Endothelial cell of umbilical vein (primary cell): ENCODE measurements around the gene GAK. TPM values are rescaled to one million over a fixed set of nuclear protein-coding genes. Genes with fewer than 3 reads are reported as not detected.
A peak's percentile ranks its signal among the peaks of the same experiment; 100 is the strongest.

ENCODE experiments used
- BruUV-seq: library from RNA; stranded (reverse); fragments of 400-500 nt; replicated peaks from 2 replicates; lab custom pipeline; 2021; lab: Mats Ljungman, UMichigan
- CTCF ChIA-PET: fragments of 300-600, 350-600 bp; sonication (Branson Sonifier 250); formaldehyde crosslinking; loops from one replicate; lab custom pipeline; 2021; ENCODE audit warnings: antibody characterized with exemption, inconsistent platforms; lab: Charles Lee
- POLR2A ChIA-PET: fragments of 300-600, 350-600 bp; sonication (Branson Sonifier 250); formaldehyde crosslinking; loops from one replicate; lab custom pipeline; 2021; ENCODE audit warnings: antibody characterized with exemption, inconsistent platforms; lab: Charles Lee
- DNase-seq: peaks from one replicate; pipeline ENCODE4 v3.0.0-alpha.2; 2011; ENCODE audit warnings: low read depth, low spot score
- FAIRE-seq: peaks from 2 replicates; lab custom pipeline; 2011; peaks lifted over from hg19 to GRCh38; lab: Jason Lieb, UNC
- H2AFZ ChIP-seq: 2 replicates; pipeline ENCODE4 v1.6.0; 2012; ENCODE audit warnings: low read depth, low read length, control low read depth, inconsistent platforms
- H3K27ac ChIP-seq: 2 replicates; pipeline ENCODE4 v1.5.1; 2011; ENCODE audit warnings: low read depth, mild to moderate bottlenecking, control low read depth, low read length, moderate library complexity; ENCODE audit not compliant: insufficient read depth
- H3K27me3 ChIP-seq, 2 experiments: 2 replicates each; pipeline versions ENCODE4 v1.6.0 to v1.6.1; 2011; ENCODE audit warnings: low read length in 2 of 2, mixed read lengths in 1 of 2; ENCODE audit not compliant: control insufficient read depth in 2 of 2, insufficient read depth in 2 of 2
- H3K36me3 ChIP-seq, 2 experiments: 2 replicates in 1 of 2; 3 replicates in 1 of 2; pipeline ENCODE4 v1.5.1; 2011; ENCODE audit warnings: low read length in 2 of 2, mild to moderate bottlenecking in 1 of 2, moderate library complexity in 1 of 2; ENCODE audit not compliant: control insufficient read depth in 2 of 2, insufficient read depth in 2 of 2; ENCODE audit errors: extremely low read depth in 1 of 2
- H3K4me1 ChIP-seq: 3 replicates; pipeline ENCODE4 v1.5.1; 2011; ENCODE audit warnings: mild to moderate bottlenecking, low read length; ENCODE audit not compliant: control insufficient read depth, insufficient read depth; ENCODE audit errors: extremely low read depth
- H3K4me2 ChIP-seq: 2 replicates; pipeline ENCODE4 v1.6.1; 2011; ENCODE audit warnings: low read length, control low read depth, mixed read lengths; ENCODE audit not compliant: insufficient read depth
- H3K4me3 ChIP-seq, 3 experiments: fragments of 200-600 bp in 1 of 3; sonication (generic), shearing (Covaris generic) in 1 of 3; replicated peaks in 1 of 3; 2 replicates each; pipeline ENCODE4 v1.5.1; 2011 to 2016; ENCODE audit warnings: control low read depth in 3 of 3, low read length in 3 of 3, mild to moderate bottlenecking in 2 of 3, inconsistent platforms in 1 of 3, low read depth in 1 of 3, moderate library complexity in 1 of 3; ENCODE audit not compliant: insufficient read depth in 1 of 3
- H3K79me2 ChIP-seq: 2 replicates; pipeline ENCODE4 v1.6.0; 2012; ENCODE audit warnings: low read length, inconsistent platforms; ENCODE audit not compliant: control insufficient read depth, insufficient read depth
- H3K9ac ChIP-seq: replicated peaks from 2 replicates; pipeline ENCODE3; 2011; ENCODE audit warnings: low read length, control low read depth; ENCODE audit not compliant: insufficient read depth; ENCODE audit errors: extremely low read depth
- H3K9me1 ChIP-seq: replicated peaks from 3 replicates; pipeline ENCODE4 v1.6.0; 2011; ENCODE audit warnings: mild to moderate bottlenecking, low read length; ENCODE audit not compliant: control insufficient read depth, insufficient read depth; ENCODE audit errors: extremely low read depth
- H3K9me3 ChIP-seq: replicated peaks from 2 replicates; pipeline ENCODE4 v1.5.1; 2012; ENCODE audit warnings: low read length, inconsistent platforms; ENCODE audit not compliant: control insufficient read depth, insufficient read depth
- H4K20me1 ChIP-seq: replicated peaks from 2 replicates; pipeline ENCODE3; 2011; ENCODE audit warnings: mild to moderate bottlenecking, low read length; ENCODE audit not compliant: control insufficient read depth, insufficient read depth; ENCODE audit errors: extremely low read depth
- CTCF ChIP-seq, 2 donors: IDR thresholded peaks; 1 replicate in 1 of 2; 2 replicates in 1 of 2; pipeline ENCODE4 v1.5.1; 2011; ENCODE audit warnings: low read length in 2 of 2, mild to moderate bottlenecking in 2 of 2, moderate library complexity in 2 of 2, control low read depth in 1 of 2, inconsistent platforms in 1 of 2, low read depth in 1 of 2; ENCODE audit not compliant: insufficient read depth in 1 of 2; ENCODE audit errors: extremely low read depth in 1 of 2
- EZH2 ChIP-seq: IDR thresholded peaks from 2 replicates; pipeline ENCODE4 v1.6.1; 2012; ENCODE audit warnings: borderline replicate concordance, low read depth, mild to moderate bottlenecking, moderate library complexity, low read length, inconsistent platforms; ENCODE audit not compliant: severe bottlenecking
- FOS ChIP-seq: IDR thresholded peaks from 2 replicates; pipeline ENCODE4 v1.6.1; 2011; ENCODE audit warnings: mild to moderate bottlenecking, low read length, moderate library complexity, borderline replicate concordance; ENCODE audit not compliant: insufficient read depth
- GATA2 ChIP-seq: IDR thresholded peaks from 2 replicates; pipeline ENCODE4 v1.7.0; 2011; ENCODE audit warnings: low read depth, mild to moderate bottlenecking, moderate library complexity, mixed read lengths, low read length; ENCODE audit not compliant: insufficient read length, insufficient read depth
- JUN ChIP-seq: IDR thresholded peaks from 2 replicates; pipeline ENCODE4 v1.6.1; 2011; ENCODE audit warnings: borderline replicate concordance, low read depth; ENCODE audit not compliant: insufficient read length, insufficient read depth
- MYC ChIP-seq: IDR thresholded peaks from one replicate; pipeline ENCODE4 v1.6.1; 2011; ENCODE audit warnings: mild to moderate bottlenecking, low read depth, low read length
- POLR2A ChIP-seq: IDR thresholded peaks from 2 replicates; pipeline ENCODE4 v1.6.1; 2012; ENCODE audit warnings: low read depth, mild to moderate bottlenecking, control low read depth, low read length
- POLR2AphosphoS5 ChIP-seq: IDR thresholded peaks from 2 replicates; pipeline ENCODE4 v1.6.1; 2012; ENCODE audit warnings: low read depth, mild to moderate bottlenecking, control low read depth, low read length, moderate library complexity; ENCODE audit not compliant: insufficient read depth
- dilution Hi-C: fragments of 300-500 bp; cut with MboI; formaldehyde crosslinking; loops from one replicate; pipeline ENCODE4 v1.15.0; 2019; ENCODE audit warnings: low sequenced_read_pairs; ENCODE audit not compliant: extremely low pct_ligation_motif_present
- intact Hi-C: fragments of 100-400 bp; cut with micrococcal nuclease; formaldehyde crosslinking; loops from one replicate; pipeline ENCODE4 v1.10.0; 2022
- polyA plus RNA-seq, 4 experiments: library from polyadenylated mRNA; depleted of rRNA in 3 of 4; stranded (reverse) in 3 of 4; unstranded in 1 of 4; fragments of >200 nt; gene quantifications; 2 replicates each; pipeline versions ENCODE4 v1.2.1 to v1.2.3, GENCODE V29; 2011 to 2012; ENCODE audit warnings: missing spikeins in 1 of 4
- total RNA-seq: library from RNA; stranded (reverse); gene quantifications from 2 replicates; pipeline ENCODE4 v1.2.3, GENCODE V29; 2021
- TF ChIP-seq, protein P1 (sequence below): IDR thresholded peaks from 2 replicates; pipeline ENCODE4 v1.6.1; 2011; ENCODE audit not compliant: insufficient read depth, insufficient read length

The GAK gene
- total and polyA plus RNA-seq, 2 donors (not counting 3 experiments of a cell fraction or from before 2014, with no cell fraction given) = 49.6 to 109 TPM

GRCh38 chr4:924107-925096, 7.7 kb downstream of the GAK start:
- no peaks in the 10 kb centered on the region for H3K4me1 ChIP-seq
- peak; percentile 18 for FAIRE-seq

DNA sequence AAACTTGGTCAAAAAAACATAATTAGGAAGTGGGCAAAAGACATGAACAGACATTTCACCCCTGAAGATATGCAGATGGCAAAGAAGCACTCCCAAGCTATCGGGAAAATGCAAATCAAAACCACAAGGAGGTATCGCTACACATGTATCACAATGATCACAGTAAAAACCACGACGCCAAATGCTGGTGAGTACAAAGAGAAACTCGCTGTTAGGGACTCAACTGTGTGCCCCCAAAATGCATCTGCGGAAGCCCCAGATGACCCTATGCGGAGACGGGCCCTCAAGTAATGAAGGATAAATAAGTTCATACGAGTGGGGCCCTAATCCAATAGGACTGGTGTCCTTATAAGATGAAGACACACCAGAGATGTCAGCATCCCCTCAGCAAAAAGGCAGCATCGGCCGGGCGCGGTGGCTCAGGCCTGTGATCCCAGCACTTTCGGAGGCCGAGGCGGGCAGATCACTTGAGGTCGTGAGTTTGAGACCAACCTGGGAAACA, 10.2 kb downstream of the GAK start:
- no TSS peak for BruUV-seq
- peaks cover 89% of the 10 kb centered on the region for H3K79me2 ChIP-seq
- H3K27ac ChIP-seq = no peak overlapping the region
- CTCF ChIA-PET = interaction anchor here (0.9 to 1.1 kb wide), 2 partner anchors 12 to 65 kb away, joined by 3 read pairs; partner anchors contain the start of gene IDUA
- no peak overlapping the region for H2AFZ ChIP-seq
- H3K4me2 ChIP-seq = no peak overlapping the region
- TF ChIP-seq CTCF (IDR thresholded peaks at IDR 0.05; ENCODE audit: extremely low read depth in 1 of 2, insufficient read depth in 1 of 2, low read depth in 1 of 2, low read length in 2 of 2) = no peak
- TF ChIP-seq FOS = no peak
- TF ChIP-seq MYC = no peak
- TF ChIP-seq EZH2 = no peak
- TF ChIP-seq POLR2A = no peak
- no peak for TF ChIP-seq POLR2AphosphoS5
- no peak for TF ChIP-seq JUN
- TF ChIP-seq GATA2 = no peak
- TF ChIP-seq, protein P1, sequence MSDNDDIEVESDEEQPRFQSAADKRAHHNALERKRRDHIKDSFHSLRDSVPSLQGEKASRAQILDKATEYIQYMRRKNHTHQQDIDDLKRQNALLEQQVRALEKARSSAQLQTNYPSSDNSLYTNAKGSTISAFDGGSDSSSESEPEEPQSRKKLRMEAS = no peak
- H3K9me1 ChIP-seq = no peaks in the 10 kb centered on the region
- no peak overlapping the region for H3K9ac ChIP-seq
- H3K4me3 ChIP-seq = no peak overlapping the region
- FAIRE-seq (no peak), DNase-seq (no peak)
- intact Hi-C loops = no loop called here
- no peaks in the 10 kb centered on the region for H3K27me3 ChIP-seq
- POLR2A ChIA-PET = no interaction called here
- dilution Hi-C loops = no loop called here
- no peaks in the 10 kb centered on the region for H3K4me1 ChIP-seq
- H3K9me3 ChIP-seq = no peaks in the 10 kb centered on the region
- H3K36me3 ChIP-seq = no peaks in the 10 kb centered on the region
- no peaks in the 10 kb centered on the region for H4K20me1 ChIP-seq

More at GRCh38 chr4:924107-925096, 7.7 kb downstream of the GAK start:
- Histone ChIP-seq H3K79me2 (peaks cover 81% of the 10 kb centered on the region), H3K9ac (no peak overlapping the region), H3K27me3 (no peaks in the 10 kb centered on the region), H2AFZ (no peak overlapping the region), H3K36me3 (peaks cover 0 to 2% of the 10 kb centered on the region in 2 experiments), H3K27ac (peak overlapping the region; percentile 15), H3K4me2 (no peak overlapping the region), H3K9me1 (no peaks in the 10 kb centered on the region), H3K4me3 (no peak overlapping the region), H4K20me1 (no peaks in the 10 kb centered on the region), H3K9me3 (no peaks in the 10 kb centered on the region)
- DNase-seq = peak; percentile 38
- intact Hi-C loops = no loop called here
- BruUV-seq = no TSS peak
- ChIA-PET POLR2A (no interaction called here), CTCF (no interaction called here)
- dilution Hi-C loops = no loop called here
- TF ChIP-seq, protein P1 = no peak
- TF ChIP-seq GATA2 (no peak), EZH2 (no peak)
